ENCODE results near the gene INAFM1.

DNA sequence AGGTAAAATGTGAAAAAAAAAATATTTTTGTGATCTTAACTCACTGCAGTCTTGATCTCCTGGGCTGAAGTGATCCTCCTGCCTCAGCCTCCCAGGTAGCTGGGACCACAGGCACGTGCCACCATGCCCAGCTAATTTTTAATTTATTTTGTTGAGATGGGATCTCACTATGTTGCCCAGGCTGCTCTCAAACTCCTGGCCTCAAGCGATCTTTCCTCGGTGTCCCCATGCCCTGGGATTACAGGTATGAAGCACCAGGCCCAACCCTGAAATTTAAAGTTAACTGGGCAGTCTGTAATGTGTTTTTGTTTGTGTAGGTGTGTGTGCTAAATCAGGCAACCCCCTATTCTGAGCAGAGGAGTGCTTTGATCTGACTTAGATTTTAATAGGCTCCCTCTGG lies 31.6 kb downstream of the INAFM1 start:
- TF ChIP-seq, protein P1, sequence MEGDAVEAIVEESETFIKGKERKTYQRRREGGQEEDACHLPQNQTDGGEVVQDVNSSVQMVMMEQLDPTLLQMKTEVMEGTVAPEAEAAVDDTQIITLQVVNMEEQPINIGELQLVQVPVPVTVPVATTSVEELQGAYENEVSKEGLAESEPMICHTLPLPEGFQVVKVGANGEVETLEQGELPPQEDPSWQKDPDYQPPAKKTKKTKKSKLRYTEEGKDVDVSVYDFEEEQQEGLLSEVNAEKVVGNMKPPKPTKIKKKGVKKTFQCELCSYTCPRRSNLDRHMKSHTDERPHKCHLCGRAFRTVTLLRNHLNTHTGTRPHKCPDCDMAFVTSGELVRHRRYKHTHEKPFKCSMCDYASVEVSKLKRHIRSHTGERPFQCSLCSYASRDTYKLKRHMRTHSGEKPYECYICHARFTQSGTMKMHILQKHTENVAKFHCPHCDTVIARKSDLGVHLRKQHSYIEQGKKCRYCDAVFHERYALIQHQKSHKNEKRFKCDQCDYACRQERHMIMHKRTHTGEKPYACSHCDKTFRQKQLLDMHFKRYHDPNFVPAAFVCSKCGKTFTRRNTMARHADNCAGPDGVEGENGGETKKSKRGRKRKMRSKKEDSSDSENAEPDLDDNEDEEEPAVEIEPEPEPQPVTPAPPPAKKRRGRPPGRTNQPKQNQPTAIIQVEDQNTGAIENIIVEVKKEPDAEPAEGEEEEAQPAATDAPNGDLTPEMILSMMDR (IDR thresholded peaks at IDR 0.05), result no peak
- TF ChIP-seq POLR2A (IDR thresholded peaks at IDR 0.05) (no peak), POLR2AphosphoS5 (IDR thresholded peaks at IDR 0.05; ENCODE audit: insufficient read depth in 1 of 2, low read depth in 1 of 2) (no peak)

All from vagina (tissue), 2 donors.